HG03103 (cell line): ENCODE measurements around the gene CNIH3.

ENCODE experiments used
- ATAC-seq: cut with Tn5 transposase; IDR thresholded peaks from one replicate; pipeline ENCODE4 v1.9.1; 2021; ENCODE audit warnings: low read depth; ENCODE audit not compliant: unreplicated experiment

The CNIH3 gene

GRCh38 chr1:224613486-224613885 lies 2.6 kb upstream of the CNIH3 start:
- no peak for ATAC-seq

- no peak for ATAC-seq
Observed at GRCh38 chr1:224616756-224617409, 766 bp downstream of the CNIH3 start.

GRCh38 chr1:224617410-224618355 lies 1.6 kb downstream of the CNIH3 start:
- ATAC-seq = no peak

GRCh38 chr1:224619209-224619608 lies 3.1 kb downstream of the CNIH3 start:
- ATAC-seq = no peak

- ATAC-seq = no peak
Observed at GRCh38 chr1:224620105-224620504, 4.0 kb downstream of the CNIH3 start.

- no peak for ATAC-seq
Observed at GRCh38 chr1:224621813-224622682, 5.9 kb downstream of the CNIH3 start.

GRCh38 chr1:224622831-224623230 lies 6.7 kb downstream of the CNIH3 start:
- no peak for ATAC-seq

- no peak for ATAC-seq
Observed at GRCh38 chr1:224623310-224623714, 7.2 kb downstream of the CNIH3 start.

GRCh38 chr1:224623743-224624333 lies 7.7 kb downstream of the CNIH3 start:
- peak; percentile 94 for ATAC-seq

- ATAC-seq = no peak
Observed at GRCh38 chr1:224624432-224624831, 8.3 kb downstream of the CNIH3 start.

GRCh38 chr1:224626042-224626441 lies 9.9 kb downstream of the CNIH3 start:
- ATAC-seq = no peak

GRCh38 chr1:224629965-224630364 lies 13.8 kb downstream of the CNIH3 start:
- no peak for ATAC-seq

- no peak for ATAC-seq
Observed at GRCh38 chr1:224631462-224632115, 15.5 kb downstream of the CNIH3 start.

GRCh38 chr1:224632381-224632871 lies 16.3 kb downstream of the CNIH3 start:
- no peak for ATAC-seq

GRCh38 chr1:224632921-224633321 lies 16.8 kb downstream of the CNIH3 start:
- ATAC-seq = no peak

- no peak for ATAC-seq
Observed at GRCh38 chr1:224635356-224635755, 19.2 kb downstream of the CNIH3 start.

- no peak for ATAC-seq
Observed at GRCh38 chr1:224637515-224637914, 21.4 kb downstream of the CNIH3 start.

- no peak for ATAC-seq
Observed at GRCh38 chr1:224637936-224638335, 21.8 kb downstream of the CNIH3 start.

- no peak for ATAC-seq
Observed at GRCh38 chr1:224639426-224639975, 23.4 kb downstream of the CNIH3 start.
